HG02798 (cell line): ENCODE results near the gene CTNNBL1.
"Not testable (repeated sequence)": the region's sequence is repeated elsewhere in the genome, so short reads cannot be mapped to it uniquely, and the experiment has no call there.

Experiments
- ATAC-seq: cut with Tn5 transposase; IDR thresholded peaks from one replicate; pipeline ENCODE4 v1.9.1; 2021; ENCODE audit warnings: mild to moderate bottlenecking; ENCODE audit not compliant: unreplicated experiment, poor library complexity

The CTNNBL1 gene

DNA sequence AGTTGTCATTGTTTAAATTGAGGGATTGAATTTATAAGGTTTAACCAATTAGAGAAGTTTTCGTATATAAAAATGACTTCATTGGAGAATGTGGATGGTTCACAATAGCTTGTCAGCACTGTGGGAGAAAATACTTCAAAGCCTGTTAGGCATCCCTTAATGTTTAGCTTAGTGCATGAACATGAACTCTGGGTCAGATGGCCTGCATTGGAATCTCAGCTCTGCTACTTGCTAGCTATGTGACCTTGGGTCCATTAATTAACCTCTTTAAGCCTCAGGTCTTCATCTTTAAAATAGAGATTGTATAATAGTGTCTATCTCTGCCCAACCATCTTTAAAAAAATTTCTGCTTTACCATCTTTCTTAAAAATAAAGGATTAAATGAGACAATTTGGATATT lies 11.1 kb downstream of the CTNNBL1 start:
- no peak for ATAC-seq

DNA sequence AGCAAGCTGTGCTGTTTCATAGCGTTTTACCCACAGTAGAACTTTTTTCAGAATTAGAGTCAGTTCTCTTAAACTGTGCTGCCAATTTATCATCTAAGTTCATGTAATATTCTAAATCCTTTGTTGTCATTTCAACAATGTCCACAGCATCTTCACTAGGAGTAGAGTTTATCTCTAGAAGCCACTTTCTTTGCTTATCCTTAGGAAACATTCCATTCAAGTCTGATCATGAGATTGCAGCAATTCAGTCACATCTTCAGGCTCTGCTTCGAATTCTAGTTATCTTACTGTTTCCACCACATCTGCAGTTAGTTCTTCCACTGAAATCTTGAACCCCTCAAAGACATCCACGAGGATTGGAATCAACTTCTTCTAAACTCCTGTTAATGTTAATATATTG lies 12.5 kb downstream of the CTNNBL1 start:
- ATAC-seq, result no peak

DNA sequence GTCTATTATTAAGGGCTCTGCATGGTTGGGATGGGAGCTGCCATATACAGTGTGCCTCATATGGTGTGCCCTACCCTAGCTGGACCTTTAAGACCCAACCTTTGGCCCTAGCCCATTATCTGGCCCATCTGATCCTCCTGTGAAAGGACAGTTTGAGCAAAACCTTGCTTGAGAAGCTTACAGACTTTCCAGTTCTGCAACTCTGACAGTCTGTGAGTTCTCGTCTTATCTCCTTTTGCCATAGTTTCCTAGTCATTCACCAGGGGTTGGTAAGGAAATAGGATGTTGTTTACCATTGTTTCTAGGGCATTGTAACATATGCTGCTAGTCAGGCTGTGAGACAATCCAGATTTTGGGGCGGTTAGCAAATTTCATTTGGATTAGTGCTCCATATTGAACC lies 17.2 kb downstream of the CTNNBL1 start:
- no peak for ATAC-seq

DNA sequence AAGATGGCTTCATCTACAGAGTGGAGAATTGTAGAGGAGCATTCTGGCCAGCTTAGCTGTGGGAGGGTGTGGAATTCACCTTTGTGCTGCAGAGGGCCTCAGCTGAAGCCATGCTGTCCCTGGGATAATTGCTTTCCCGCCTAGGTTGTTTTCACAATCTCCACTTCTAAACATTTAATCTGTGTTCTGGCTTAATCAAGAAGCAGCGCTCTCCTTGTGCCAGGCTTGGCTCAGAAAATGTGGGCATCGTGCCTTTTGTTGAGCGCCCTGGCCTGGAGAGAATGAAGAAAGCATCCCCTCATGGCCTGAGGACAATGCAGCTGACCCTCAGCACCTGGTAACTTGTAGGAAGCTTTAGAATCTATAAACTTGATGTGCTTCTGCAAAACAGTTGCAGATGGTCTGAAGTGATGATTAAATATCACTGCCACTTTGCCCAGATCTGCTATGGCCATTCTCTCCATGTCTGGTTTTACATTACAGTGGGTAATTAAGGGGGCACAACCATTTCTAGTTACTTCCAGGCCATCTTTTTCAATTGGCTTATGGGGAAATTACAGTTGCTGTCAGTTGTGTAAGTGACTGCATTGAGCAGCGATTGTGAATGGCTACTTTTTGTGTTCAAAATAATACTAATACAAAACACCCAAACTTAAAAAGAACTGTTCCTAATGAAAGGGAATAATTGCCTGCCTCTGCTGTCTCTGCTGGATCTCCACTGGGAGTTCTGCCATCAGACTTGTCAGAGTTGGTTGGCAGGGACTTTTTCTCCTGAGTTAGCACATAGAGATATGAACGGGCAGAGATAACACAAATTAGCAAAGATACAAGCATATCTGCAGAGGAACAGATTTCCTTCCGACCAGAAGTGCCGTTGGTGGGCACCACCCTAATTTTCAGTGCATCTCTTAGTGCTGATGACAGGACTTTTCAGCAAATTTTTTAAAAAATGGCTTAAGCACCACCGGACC lies 18.4 kb downstream of the CTNNBL1 start:
- ATAC-seq, result no peak

DNA sequence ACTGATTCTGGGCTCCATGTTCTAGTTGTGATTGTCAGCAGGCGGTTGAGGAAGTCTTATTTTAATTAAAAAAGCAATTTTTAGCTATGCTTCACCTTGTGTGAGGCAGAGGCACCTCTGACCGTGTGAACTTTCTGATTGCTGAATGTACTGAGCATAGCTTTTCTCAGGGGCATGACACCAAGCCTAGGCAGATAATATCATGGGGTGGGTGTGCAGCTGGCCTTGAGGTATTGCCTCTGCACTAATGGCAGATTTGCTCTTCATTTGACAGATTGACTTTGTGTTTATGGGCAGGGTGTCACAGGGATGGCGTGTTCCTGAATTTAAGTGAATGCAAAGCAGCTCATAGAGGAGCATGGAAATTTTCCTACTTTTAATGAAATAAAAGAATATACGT lies 19.6 kb downstream of the CTNNBL1 start:
- no peak for ATAC-seq

DNA sequence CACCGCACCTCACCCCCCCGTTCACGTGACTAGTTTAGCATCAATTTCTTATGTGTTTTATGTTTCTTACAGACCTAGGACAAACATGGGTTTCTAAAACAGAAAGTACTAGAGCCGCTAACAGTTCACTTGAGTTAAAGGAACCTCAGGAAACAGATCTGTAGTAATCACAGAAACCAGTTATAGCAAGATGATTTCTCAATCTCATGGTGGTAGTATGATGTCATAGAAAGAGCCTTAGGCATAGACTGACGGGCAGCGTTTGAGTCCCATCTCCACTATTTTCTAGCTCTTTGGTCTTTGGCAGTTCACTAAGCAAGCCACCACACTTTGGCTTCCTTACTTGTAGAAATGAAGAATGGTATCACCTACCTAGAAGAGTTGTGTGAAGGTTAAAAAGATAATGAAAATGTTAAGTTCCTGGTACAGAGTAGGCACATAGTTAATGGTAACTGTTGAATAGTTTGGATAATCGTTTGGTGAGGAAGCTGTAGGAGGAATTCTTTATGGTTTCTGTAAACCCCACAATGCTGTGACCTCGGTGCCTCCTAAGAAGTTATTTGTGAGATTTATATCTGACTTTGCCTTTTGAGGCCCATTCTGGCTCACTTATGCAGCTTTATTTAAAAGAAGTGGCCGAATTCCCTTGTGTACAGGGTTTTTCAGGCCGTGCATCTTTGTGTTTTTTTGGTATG lies 21.3 kb downstream of the CTNNBL1 start:
- ATAC-seq, result no peak

DNA sequence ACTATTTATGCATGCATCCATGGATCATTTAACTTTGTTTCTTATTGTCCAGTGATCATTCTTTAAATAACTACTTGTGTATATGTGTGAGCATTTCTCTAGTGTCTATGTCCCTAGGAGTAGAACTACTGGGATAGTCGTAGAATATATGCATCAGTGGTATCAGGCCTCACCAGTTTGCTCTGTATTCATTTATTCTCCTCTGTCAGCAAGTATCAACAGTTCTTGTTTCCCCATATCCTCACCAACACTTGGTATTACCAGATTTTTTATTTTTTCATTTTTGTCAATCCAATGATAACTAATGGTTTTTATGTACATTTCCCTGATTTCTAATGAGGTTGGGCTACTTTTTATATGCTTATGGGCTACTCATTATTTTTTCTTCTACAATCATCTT lies 27.9 kb downstream of the CTNNBL1 start:
- ATAC-seq, result no peak

DNA sequence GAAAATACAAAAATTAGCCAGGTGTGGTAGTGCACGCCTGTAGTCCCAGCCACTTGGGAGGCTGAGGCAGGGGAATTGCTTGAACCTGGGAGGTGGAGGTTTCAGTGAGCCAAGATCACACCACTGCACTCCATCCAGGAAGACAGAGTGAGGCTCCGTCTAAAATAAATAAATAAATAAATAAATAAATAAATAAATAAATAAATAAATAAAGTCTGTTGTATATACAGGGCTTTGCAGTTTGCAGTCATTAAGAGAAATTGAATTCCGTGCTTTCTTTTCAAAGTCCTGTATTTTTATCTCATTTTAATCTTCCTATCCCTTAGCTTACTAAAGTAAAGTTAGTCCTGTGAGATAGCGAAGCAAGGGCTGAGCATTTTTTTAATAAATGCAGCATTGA lies 28.5 kb downstream of the CTNNBL1 start:
- ATAC-seq, result not testable (repeated sequence)

DNA sequence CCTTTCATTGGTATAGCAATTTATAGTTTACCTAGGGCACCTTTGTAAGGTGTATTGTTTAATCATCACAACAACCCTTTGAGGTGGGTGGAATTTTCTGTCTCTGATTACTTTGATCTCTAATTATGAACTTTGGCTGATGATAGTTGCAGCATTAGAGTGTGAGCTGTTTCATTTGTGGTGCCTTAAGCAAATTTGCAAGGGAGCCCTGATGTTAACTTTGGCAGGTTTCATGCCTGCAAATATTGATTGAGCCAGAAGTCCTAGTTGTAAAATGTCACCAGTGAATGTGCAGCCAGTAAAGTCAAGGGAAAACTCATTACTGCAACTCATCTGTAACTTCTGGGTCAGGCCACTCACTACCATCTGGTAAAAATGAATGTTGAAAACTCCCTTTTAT lies 29.8 kb downstream of the CTNNBL1 start:
- ATAC-seq, result no peak

DNA sequence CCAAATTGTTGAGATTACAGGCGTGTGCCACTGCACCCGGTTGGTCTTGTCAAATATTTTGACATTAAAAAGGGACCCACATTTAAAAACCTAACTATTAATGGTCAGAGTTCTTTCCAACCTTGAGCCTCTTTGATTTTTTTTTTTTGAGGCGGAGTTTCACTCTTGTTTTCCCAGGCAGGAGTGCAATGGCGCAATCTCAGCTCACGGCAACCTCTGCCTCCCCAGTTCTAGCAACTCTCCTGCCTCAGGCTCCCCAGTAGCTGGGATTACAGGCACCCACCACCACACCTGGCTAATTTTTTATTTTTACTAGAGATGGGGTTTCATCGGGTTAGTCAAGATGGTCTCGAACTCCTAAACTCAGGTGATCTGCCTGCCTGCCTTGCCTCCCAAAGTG lies 31.3 kb downstream of the CTNNBL1 start:
- ATAC-seq, result no peak

DNA sequence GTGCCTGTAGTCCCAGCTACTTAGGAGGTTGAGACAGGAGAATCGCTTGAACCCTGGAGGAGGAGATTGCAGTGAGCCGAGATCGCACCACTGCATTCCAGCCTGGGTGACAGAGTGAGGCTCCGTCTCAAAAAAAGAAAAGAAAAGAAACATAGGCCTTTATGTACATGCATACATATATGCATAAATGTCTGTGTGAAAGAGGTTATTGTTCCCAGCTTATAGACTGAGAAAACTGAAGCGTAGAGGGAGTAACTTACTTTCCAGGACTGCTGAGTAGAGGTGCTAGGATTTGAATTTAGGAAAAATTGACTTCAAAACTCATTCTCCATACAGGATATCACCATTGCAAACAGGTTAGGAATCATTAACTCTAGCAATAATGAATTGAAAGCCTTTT lies 32.0 kb downstream of the CTNNBL1 start:
- ATAC-seq, result no peak

DNA sequence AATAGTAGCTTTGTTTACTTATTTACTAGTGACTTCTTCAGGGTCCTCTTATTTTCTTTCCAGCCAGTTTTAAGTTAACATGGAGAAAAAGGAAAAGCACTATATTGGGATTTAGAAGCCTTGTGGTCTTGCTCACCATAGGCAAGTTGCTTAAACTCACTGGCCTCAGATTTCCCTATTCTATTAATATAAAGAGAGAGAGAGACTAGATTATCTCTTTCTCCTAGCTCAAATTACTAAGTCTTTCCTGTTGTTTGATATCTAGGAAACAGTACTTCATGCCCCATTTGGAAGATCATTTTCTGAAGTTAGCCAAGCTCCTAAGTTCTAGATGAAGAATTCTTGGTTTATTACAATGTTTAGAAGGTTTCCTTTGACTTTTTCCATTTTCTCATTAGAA lies 32.5 kb downstream of the CTNNBL1 start:
- ATAC-seq, result no peak

DNA sequence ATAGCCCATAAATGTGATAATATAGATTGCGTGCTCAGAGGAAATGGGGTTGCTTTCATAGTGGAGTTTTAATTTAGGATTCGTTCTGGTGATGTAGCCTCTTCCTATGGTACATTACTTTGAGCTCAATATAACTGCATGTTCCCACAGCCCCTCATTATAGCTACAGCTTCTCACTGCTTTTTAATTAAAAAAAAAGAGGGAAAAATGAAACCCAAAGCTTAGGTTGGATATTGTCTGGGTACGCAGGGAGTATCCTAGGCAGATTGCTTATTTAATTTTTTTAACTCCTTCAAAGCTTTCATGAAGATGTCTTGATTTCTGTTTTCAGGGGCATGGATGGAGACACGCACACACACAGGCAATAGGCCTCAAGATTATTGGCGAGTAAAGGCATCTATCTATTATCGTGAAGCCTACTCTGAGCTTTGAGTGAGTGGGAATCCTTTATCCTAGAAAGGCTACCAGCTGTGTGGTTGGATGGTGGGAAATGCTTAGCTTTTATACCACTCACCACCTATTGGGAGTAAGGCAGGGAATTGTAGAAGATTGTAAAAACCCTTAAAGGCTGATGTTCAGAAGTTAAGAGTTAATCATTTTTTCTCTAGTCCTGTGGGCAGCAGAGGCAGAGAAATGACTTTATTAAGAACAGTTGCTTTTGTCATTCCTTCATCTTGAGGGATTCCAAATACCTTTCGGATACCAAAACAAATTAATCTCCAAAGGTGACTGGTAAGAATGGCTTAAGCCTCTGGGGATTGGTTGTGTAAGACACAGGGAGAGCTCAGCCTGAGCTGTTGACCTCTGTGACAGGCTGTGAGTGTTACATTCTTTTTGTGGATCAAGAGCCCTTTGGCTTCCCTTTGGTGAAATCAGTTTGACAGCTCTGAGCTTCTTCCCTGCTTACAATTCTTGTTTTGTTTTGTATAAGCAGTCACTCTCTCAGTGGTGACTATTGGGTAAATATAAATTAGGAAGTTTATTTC lies 33.4 kb downstream of the CTNNBL1 start:
- no peak for ATAC-seq

DNA sequence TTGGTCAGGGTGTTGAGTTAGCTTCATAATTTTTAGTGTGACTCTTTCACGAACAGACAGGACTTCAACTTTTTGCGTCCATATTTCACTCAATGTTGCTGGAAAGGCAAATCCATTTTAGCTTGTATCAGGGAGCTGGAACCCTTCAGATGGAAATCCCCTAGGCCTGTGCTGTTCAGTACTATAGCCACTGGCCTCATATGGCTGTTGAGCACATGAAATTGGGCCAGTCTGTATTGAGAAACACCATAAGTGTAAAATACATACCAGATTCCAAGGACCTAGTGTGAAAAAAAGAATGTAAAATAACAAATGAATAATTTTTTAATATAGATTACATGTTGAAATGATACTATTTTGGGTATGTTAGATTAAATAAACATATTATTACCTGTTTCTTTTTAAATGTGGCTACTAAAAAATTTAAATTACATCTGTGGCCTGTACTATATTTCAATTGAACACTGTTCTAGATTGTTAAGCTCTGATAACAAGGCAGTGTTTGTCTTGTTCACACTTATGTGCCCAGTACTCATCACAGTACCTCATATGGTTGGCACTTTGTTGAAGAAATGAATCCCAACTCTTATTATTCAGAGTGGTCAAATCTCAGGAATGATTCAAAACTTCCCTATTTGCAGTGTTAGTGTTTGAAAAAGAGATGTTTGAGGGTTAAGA lies 34.3 kb downstream of the CTNNBL1 start:
- no peak for ATAC-seq

DNA sequence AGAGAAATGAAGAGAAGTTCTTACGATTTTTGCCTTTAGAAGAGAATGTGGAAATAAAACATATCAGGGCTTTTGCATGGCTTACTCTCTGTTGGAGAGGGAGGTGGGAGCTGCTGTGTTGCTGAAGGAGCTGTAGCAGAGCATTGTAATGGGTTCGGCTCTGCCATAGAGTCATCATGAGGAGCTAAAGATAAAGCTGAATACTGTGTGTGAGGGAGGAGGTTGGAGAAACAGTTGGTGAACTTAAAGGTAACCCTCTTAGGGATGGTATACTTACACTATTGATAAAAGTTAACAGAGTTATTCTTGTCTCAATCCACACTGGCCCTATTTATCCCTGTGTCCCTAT lies 34.8 kb downstream of the CTNNBL1 start:
- ATAC-seq, result no peak

DNA sequence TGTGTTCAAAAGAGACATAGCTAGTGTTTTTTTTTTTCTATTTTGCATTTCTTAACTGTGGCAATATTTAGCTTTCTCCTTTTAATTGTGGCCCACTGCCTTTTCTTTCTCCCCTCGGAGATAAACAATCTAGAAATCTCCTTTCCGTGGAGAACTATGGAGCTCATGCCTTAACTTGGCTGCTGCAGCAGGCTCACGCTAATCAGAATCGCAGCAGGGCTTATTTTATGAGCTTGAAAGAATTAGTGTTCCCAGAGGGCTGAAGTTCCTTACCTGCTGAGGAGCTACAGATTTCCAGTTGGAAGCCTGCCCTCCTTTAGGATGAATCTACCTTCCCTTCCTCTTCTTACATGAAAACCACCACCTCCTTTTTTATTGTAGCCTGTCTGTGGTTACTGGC lies 35.6 kb downstream of the CTNNBL1 start:
- ATAC-seq, result no peak

DNA sequence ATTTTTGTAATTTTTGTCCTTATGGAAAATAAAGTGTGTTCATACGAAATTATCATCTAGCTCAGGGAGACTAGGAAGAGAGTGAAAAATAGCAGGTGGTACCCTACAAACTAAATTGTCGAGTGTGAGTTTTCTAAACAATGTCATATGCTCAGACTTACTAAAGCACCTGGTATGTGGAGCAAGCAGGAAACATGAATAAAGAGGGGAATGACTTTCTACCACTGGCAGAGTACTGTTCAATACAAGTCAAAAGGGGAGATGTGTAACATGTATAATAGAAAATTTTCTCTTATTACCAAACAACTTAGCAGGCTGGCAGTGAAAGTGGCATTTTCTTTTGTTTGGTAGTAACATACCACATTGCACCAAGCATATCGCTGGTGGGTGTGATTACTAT lies 36.1 kb downstream of the CTNNBL1 start:
- no peak for ATAC-seq

DNA sequence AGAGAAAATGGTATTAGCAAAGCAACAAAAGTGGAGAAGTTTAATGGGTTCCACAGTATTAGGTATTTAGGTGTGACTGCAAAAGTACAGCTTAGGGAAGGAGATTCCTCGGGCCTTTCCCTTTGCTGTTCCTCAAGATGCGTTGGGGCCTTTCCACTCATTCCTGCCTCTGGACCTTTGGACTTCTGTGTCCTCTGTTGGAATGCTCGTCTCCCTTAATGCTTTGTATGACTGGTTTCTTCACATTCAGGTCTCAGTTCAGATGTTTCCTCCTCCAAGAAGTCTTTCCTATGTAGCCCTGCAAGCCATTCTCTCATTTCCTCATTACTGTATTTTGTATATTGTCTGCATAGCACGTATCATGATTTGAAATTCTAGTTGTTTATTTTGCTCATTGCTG lies 39.6 kb downstream of the CTNNBL1 start:
- ATAC-seq, result no peak

DNA sequence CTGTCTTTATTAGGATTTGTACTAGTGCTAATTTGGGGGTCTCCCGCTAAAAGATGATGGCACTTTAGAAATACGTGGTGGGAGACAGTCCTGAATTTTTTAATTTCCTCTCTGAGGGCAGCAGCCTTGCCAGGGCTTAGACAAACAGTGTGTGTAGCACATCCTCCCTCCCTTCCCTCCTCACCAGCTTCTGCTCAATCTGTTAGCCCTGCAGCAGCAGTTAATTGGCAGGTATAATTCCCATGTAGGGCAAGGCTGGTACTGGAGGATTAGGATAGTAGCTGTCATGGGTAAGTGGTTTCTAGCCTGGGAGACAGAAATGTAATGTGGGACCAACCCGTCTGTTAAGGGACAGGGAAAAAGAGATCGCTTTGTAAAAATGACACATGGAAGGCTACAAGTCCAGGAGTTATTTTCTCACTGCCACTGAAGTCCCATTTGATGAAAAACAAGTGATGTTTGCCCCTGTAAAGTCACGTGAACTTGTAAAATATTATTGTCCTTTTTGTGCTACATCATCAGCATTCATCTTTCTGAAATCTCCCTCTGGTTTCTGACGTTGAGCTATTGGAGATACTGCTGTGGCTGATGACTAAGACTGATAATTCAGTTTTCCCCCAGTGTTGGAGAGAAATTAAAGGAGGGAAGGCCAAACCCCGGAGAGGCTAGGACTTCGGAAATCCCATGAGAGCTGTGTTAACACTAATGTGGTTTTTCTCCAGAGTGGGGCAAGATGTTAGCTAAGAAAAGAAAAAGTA lies 40.6 kb downstream of the CTNNBL1 start:
- no peak for ATAC-seq
